Stimulated activated CD8-positive, alpha-beta memory T cell treated with anti-CD3 and anti-CD28 coated beads, Interleukin-2, amount 100 ng/mL, for 1 hour (primary cell): ENCODE results near the gene ORC2.

Experiments used
- DNase-seq, 2 donors: peaks; one replicate each; pipeline ENCODE4 v3.0.0-alpha.2; 2020; ENCODE audit warnings: low read depth in 2 of 2

ORC2 gene

DNA sequence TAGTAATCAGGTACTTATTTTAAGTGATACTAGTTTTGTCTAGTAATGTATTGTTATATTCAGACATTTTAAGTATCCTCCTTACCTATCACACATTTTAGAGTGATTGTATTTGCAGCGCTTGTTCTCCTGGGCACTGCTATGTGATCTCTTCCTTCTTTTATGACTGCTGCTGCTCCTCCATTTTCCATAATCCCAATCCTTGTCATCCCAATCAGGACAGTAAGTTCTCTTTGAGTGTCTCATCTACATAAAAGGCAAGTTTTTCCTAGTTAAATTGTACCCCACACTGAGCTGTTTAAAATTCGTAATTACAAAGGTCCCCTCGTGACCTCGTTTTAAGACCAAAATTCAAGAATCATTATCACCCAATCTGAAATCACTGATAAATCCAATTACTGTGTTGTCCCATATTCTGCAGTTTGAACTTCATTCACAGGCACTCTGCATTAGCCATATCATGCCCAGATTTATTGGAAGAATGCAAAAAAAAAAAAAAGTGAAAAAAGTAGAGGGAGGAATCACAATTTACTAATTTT is 101.8 kb downstream of the ORC2 start:
- no peak for DNase-seq

DNA sequence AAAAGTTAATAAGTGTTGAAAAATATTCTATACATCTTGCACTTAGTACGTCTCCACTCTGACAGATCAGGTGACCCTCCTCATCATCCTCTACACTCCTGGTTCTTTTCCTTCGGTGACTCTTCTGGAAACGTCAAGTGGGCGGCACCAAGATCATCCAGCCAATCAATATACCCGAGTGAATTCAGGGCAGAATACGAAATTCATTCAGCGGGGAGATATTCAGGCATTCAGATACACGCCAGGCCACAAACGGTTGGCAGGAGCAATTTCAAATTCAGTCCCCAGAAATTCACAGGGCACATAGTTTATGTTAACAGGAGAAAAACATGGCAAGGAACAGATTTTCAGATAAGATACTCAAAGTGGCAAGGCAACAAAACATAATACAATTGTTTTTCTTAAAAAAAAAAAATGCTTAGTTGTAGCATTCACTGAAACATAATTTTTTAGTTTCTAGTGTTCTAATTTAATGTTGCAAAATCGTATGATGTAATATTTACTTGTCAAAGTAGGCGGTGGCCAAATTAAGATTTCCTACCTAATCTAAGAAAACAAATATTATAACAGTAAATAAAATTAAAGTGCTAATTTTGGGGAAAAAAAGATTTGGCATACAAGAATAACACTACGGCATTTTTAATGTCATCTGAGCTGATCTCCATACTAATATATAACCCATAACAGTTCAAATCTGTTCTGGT is 103.2 kb downstream of the ORC2 start:
- no peak for DNase-seq
